WTC11 (cell line): ENCODE results near the gene MOBP. TPM values are rescaled to one million over a fixed set of nuclear protein-coding genes. Genes with fewer than 3 reads are reported as not detected.

Experiments used
- ATAC-seq: fragments of 200-7000 bp; cut with Tn5 transposase; 2 replicates; pipeline ENCODE4 v1.10.0; 2021; ENCODE audit warnings: mild to moderate bottlenecking, moderate library complexity
- CTCF ChIA-PET: fragments of 300-600 bp; sonication (Branson Sonifier 250); formaldehyde crosslinking; loops from one replicate; lab custom pipeline; 2021; ENCODE audit warnings: antibody characterized with exemption; lab: Charles Lee
- POLR2A ChIA-PET: fragments of 350-600 bp; sonication (Branson Sonifier 250); formaldehyde crosslinking; loops from one replicate; lab custom pipeline; 2021; ENCODE audit warnings: antibody characterized with exemption; lab: Charles Lee
- DNase-seq: peaks from one replicate; pipeline ENCODE4 v3.0.0; 2021; ENCODE audit warnings: low spot score
- H3K27ac Mint-ChIP-seq: 2 replicates; pipeline ENCODE4 v1.8.0; 2021; ENCODE audit warnings: mixed read lengths
- H3K27me3 Mint-ChIP-seq: 2 replicates; pipeline ENCODE4 v1.8.0; 2021; ENCODE audit warnings: low read depth, mild to moderate bottlenecking, moderate library complexity, mixed read lengths
- H3K36me3 Mint-ChIP-seq: 2 replicates; pipeline ENCODE4 v1.8.0; 2021; ENCODE audit warnings: mixed read lengths
- H3K4me1 Mint-ChIP-seq: 2 replicates; pipeline ENCODE4 v1.8.0; 2022; ENCODE audit warnings: mixed read lengths
- H3K4me3 Mint-ChIP-seq: 2 replicates; pipeline ENCODE4 v1.8.0; 2021; ENCODE audit warnings: mild to moderate bottlenecking, moderate library complexity, mixed read lengths
- H3K9me3 Mint-ChIP-seq: 2 replicates; pipeline ENCODE4 v1.8.0; 2021; ENCODE audit warnings: mixed read lengths
- AFF4 ChIP-seq: sonication (generic); formaldehyde crosslinking; IDR thresholded peaks from 2 replicates; pipeline ENCODE4 v1.8.1; 2023; ENCODE audit warnings: mild to moderate bottlenecking, missing genetic modification reagents, borderline replicate concordance
- ATF2 ChIP-seq: sonication (generic); formaldehyde crosslinking; IDR thresholded peaks from 2 replicates; pipeline ENCODE4 v1.8.1; 2022; ENCODE audit warnings: low read depth, missing genetic modification reagents, borderline replicate concordance
- CDX4 ChIP-seq: fragments of 250-450 bp; sonication (Bioruptor Pico); IDR thresholded peaks from 2 replicates; pipeline ENCODE4 v1.9.0; 2021; ENCODE audit warnings: moderate library complexity, mild to moderate bottlenecking, inconsistent platforms, borderline replicate concordance
- CREB1 ChIP-seq: sonication (generic); formaldehyde crosslinking; IDR thresholded peaks from 2 replicates; pipeline ENCODE4 v1.8.0; 2023; ENCODE audit warnings: mild to moderate bottlenecking, missing genetic modification reagents
- E2F5 ChIP-seq: sonication (generic); formaldehyde crosslinking; IDR thresholded peaks from 2 replicates; pipeline ENCODE4 v1.8.1; 2022; ENCODE audit warnings: mild to moderate bottlenecking, moderate library complexity, missing genetic modification reagents
- GABPB1 ChIP-seq: sonication (generic); formaldehyde crosslinking; IDR thresholded peaks from 2 replicates; pipeline ENCODE4 v1.8.1; 2023; ENCODE audit warnings: mild to moderate bottlenecking, missing genetic modification reagents
- NR1H2 ChIP-seq: sonication (generic); formaldehyde crosslinking; IDR thresholded peaks from 2 replicates; pipeline ENCODE4 v1.9.0; 2021; ENCODE audit warnings: mild to moderate bottlenecking, moderate library complexity, missing genetic modification reagents
- PREB ChIP-seq: sonication (generic); formaldehyde crosslinking; IDR thresholded peaks from 2 replicates; pipeline ENCODE4 v1.8.1; 2022; ENCODE audit warnings: mild to moderate bottlenecking, missing genetic modification reagents, moderate library complexity, borderline replicate concordance
- SP1 ChIP-seq: sonication (generic); formaldehyde crosslinking; conservative IDR thresholded peaks from 2 replicates; pipeline ENCODE4 v1.8.1; 2022; ENCODE audit warnings: missing genetic modification reagents
- STAT6 ChIP-seq: sonication (generic); formaldehyde crosslinking; conservative IDR thresholded peaks from 2 replicates; pipeline ENCODE4 v1.8.1; 2023; ENCODE audit warnings: mild to moderate bottlenecking, low read depth, missing genetic modification reagents, moderate library complexity
- ZMAT4 ChIP-seq: fragments of 250-450 bp; sonication (Bioruptor Pico); IDR thresholded peaks from 2 replicates; pipeline ENCODE4 v1.9.0; 2021; ENCODE audit warnings: mild to moderate bottlenecking
- ZNF423 ChIP-seq: fragments of 250-450 bp; sonication (Bioruptor Pico); IDR thresholded peaks from 2 replicates; pipeline ENCODE4 v2.1.2; 2022; ENCODE audit warnings: mild to moderate bottlenecking, moderate library complexity
- ZNF532 ChIP-seq: fragments of 250-450 bp; sonication (Bioruptor Pico); IDR thresholded peaks from 2 replicates; pipeline ENCODE4 v1.9.0; 2021; ENCODE audit warnings: mild to moderate bottlenecking, borderline replicate concordance
- total RNA-seq: library from RNA; stranded (reverse); gene quantifications from 3 replicates; pipeline ENCODE4 v1.2.3, GENCODE V29; 2021

MOBP gene
- total RNA-seq, 1 experiment from 2014 or later, result 0.13 TPM

- no peaks in the 10 kb centered on the region; the same call in 1 of the 2 replicates for H3K27me3 Mint-ChIP-seq
- TF ChIP-seq NR1H2 (CRISPR knock-in tag) (no peak), AFF4 (CRISPR knock-in tag) (no peak), GABPB1 (no peak), ZNF532 (CRISPR knock-in tag) (no peak), ATF2 (CRISPR knock-in tag) (no peak), PREB (CRISPR knock-in tag) (no peak), STAT6 (CRISPR knock-in tag) (no peak), CDX4 (CRISPR knock-in tag) (no peak), CREB1 (CRISPR knock-in tag) (no peak), ZNF423 (CRISPR knock-in tag) (no peak), E2F5 (CRISPR knock-in tag) (no peak), ZMAT4 (CRISPR knock-in tag) (no peak), SP1 (CRISPR knock-in tag) (no peak)
- CTCF ChIA-PET, result no interaction called here
- H3K4me3 Mint-ChIP-seq, result no peak overlapping the region
- DNase-seq, result no peak
- no peak overlapping the region for H3K27ac Mint-ChIP-seq
- POLR2A ChIA-PET, result no interaction called here
- peaks cover 5% of the 10 kb centered on the region; the same call in 1 of the 2 replicates for H3K9me3 Mint-ChIP-seq
- peaks cover 21% of the 10 kb centered on the region for H3K4me1 Mint-ChIP-seq
- ATAC-seq, result no peak
- H3K36me3 Mint-ChIP-seq, result peaks cover 2% of the 10 kb centered on the region; the same call in 1 of the 2 replicates
These were observed 47.7 kb upstream of the MOBP start for GRCh38 chr3:39419742-39420315.
